ENCODE data around the gene ADD2. TPM values are rescaled to one million over a fixed set of nuclear protein-coding genes. Genes with fewer than 3 reads are reported as not detected.

The ADD2 gene
- total RNA-seq, 1 experiment from 2014 or later: 124 TPM

DNA sequence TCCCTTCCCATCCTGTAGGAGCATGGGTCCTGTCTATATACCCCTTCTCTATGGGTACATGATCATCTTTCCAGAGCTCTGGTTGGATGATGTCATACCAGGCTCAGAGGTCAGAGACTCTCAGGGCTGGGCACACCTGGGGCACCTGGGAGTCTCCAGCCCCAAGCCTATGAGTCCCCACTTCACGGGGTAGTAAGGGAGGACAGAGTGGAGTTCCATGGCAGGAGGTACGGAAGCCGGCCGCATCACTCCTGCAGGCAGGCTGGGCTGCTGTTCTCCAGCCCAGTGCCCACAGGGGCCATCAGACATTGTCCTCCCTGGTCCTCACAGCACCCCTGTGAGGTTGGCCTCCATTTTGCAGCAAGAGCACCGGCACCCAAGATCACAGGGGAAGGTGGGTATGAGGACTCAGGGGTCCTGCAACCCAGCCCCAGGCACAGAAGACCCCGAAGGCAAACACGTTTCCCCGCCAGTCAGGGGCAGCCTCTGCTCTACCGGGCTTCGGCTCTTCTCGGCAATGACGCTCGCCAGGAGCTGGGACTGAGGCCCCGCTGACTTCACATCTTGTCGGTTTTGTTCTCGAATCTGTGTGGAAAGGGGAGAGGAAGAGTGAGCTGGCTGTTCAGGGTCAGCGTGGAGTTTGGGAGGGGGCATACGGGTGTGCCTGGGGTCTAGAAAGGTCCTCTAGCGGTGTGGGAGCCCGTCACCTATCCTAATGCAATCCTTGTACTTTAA, 91.5 kb downstream of the ADD2 start:
- H3K14ac ChIP-seq (ENCODE audit: insufficient read depth, low read length): no peak overlapping the region
- H3K27ac ChIP-seq (ENCODE audit: insufficient read length, low read depth, low read length): no peak overlapping the region
- WGBS (ENCODE audit: extremely low coverage, insufficient read length, low lambda C conversion rate): no CpG with 5 or more reads among the region's 20 CpGs
- H3K27me3 ChIP-seq (ENCODE audit: insufficient read depth, low read length): no peaks in the 10 kb centered on the region
- H2AK5ac ChIP-seq (ENCODE audit: insufficient read length, low read length): no peak overlapping the region
- H2BK5ac ChIP-seq (ENCODE audit: insufficient read length, low read length): no peak overlapping the region
- H3K9me3 ChIP-seq (ENCODE audit: control insufficient read depth, low read depth, low read length): no peaks in the 10 kb centered on the region
- peak; percentile 10 for DNase-seq
- no peak overlapping the region for H3K9ac ChIP-seq (ENCODE audit: extremely low read depth, insufficient read length, low read length)
- H4K91ac ChIP-seq (ENCODE audit: insufficient read length, low read depth, low read length): no peak overlapping the region
- Mint-ChIP-seq H3K36me3 (ENCODE audit: insufficient read depth in 1 of 3, low read depth in 3 of 3) (peaks cover 63 to 86% (median 64%) of the 10 kb centered on the region in 3 experiments), H3K4me3 (no peak overlapping the region), H3K4me1 (peaks cover 0 to 5% of the 10 kb centered on the region in 2 experiments; a peak in 2 of 4 replicates), H3K27me3 (ENCODE audit: low read depth) (no peaks in the 10 kb centered on the region), H3K27ac (peak overlapping the region in 1 of 3 experiments; percentile 88; a peak in 1 of 7 replicates), H3K9me3 (no peaks in the 10 kb centered on the region)
- no peak overlapping the region for H3K4me2 ChIP-seq (ENCODE audit: insufficient read depth, insufficient read length, low read length)
- no peaks in the 10 kb centered on the region for H4K20me1 ChIP-seq (ENCODE audit: control insufficient read depth, insufficient read depth, insufficient read length)
- H2BK15ac ChIP-seq (ENCODE audit: low read depth, low read length): no peak overlapping the region
- no peak overlapping the region for H3K4ac ChIP-seq (ENCODE audit: low read depth, low read length)
- H3K79me2 ChIP-seq (ENCODE audit: insufficient read depth, low read length): no peaks in the 10 kb centered on the region
- TF ChIP-seq, protein P1, sequence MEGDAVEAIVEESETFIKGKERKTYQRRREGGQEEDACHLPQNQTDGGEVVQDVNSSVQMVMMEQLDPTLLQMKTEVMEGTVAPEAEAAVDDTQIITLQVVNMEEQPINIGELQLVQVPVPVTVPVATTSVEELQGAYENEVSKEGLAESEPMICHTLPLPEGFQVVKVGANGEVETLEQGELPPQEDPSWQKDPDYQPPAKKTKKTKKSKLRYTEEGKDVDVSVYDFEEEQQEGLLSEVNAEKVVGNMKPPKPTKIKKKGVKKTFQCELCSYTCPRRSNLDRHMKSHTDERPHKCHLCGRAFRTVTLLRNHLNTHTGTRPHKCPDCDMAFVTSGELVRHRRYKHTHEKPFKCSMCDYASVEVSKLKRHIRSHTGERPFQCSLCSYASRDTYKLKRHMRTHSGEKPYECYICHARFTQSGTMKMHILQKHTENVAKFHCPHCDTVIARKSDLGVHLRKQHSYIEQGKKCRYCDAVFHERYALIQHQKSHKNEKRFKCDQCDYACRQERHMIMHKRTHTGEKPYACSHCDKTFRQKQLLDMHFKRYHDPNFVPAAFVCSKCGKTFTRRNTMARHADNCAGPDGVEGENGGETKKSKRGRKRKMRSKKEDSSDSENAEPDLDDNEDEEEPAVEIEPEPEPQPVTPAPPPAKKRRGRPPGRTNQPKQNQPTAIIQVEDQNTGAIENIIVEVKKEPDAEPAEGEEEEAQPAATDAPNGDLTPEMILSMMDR (conservative IDR thresholded peaks at IDR 0.05): no peak
- H3T11ph ChIP-seq (ENCODE audit: low read length): no peak overlapping the region
- H4K8ac ChIP-seq (replicated peaks; ENCODE audit: insufficient read length, low read depth, low read length): no peak overlapping the region
- H2AFZ ChIP-seq (ENCODE audit: low read length): no peak overlapping the region
- no peak overlapping the region for H3K23ac ChIP-seq (ENCODE audit: insufficient read length, low read depth, low read length)
- H3K23me2 ChIP-seq (ENCODE audit: insufficient read length, low read depth, low read length, poor library complexity, severe bottlenecking): no peaks in the 10 kb centered on the region
- H2BK120ac ChIP-seq (ENCODE audit: low read depth, low read length, poor library complexity, severe bottlenecking): no peak overlapping the region
- H3K18ac ChIP-seq (ENCODE audit: insufficient read length, low read depth, low read length): no peak overlapping the region
- no peak overlapping the region for H4K5ac ChIP-seq (ENCODE audit: insufficient read length, low read depth, low read length)
- no peak overlapping the region for H2BK12ac ChIP-seq (ENCODE audit: insufficient read length, low read depth, low read length)
- no peak overlapping the region for H3K56ac ChIP-seq (ENCODE audit: insufficient read length, low read depth, low read length)
- no peaks in the 10 kb centered on the region for H3K79me1 ChIP-seq (ENCODE audit: insufficient read depth, low read depth, low read length, poor library complexity, severe bottlenecking)
- no peak overlapping the region for H2BK20ac ChIP-seq (ENCODE audit: low read depth, low read length, poor library complexity, severe bottlenecking)
- H3K4me1 ChIP-seq (ENCODE audit: insufficient read depth, low read length): no peaks in the 10 kb centered on the region

All from H9 (cell line).